ENCODE results near the gene ZNF608.

Gene ZNF608

DNA sequence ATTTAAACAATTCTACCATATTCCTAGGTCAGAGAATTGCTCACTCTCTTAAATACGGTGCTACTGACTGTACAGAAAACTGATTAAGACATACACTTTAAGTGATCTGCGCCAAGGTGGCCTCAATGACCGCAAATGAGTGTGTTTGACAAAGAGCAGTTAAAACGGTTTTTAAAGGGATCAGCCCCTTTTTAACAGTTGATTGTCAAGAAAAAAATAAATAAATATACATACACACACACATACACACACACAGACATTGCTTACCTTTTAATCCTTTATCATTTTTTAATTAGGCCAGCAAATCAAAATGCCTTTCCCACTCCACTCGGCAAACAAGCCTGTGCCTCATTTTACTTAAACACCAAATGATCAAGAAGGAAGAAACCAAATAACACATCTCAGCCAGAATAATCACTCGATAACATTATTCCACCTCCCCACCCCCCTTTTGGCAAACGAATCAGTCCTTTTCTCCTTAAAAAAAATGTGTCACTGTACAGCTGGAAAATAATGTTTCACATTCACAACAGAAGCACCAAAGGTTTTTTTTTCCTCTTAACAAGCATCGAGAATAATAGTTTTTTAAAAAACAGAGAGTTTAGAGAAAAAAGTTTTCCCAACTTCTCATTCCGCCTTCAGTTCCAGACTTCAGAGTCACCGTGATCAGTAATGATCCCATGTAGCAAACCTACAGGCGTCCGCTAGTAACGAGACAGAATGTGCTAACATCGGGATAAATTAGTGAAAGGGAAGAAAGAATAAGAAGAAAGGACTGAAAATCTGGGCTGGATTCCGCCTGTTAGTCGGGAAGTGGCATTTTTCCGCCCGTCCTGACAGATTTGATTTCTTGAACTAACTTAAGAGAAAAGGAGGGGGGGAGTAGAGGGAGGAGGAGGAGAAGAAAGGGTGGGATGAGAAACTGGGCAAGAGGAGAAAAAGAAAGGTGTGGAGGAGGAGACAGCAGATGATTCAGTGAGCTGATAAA, at the start of gene ZNF608:
ZNF608 (minus strand) TSS at position 712 of the 988 bp plus-strand sequence. CDS start 1,650 bp downstream, outside the sequence.
- DNase-seq, result peak; percentile 30

DNA sequence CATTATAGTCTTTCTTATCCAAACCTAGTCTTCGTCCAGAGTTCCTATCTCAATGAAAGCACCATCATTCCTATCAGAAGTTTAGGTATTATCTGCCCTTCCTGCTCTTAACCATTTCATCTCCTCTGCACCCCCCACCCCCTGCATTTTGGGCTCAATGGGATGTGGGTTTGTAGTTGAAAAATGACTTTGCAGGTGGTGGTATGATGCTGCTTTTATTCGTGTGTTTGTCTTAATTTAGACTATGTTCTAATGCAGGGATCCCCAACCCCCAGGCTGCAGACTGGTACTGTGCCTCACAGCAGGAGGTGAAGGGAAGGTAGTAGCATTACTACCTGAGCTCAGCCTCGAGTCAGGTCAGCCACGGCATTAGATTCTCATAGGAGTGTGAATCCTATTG, 49.4 kb upstream of the ZNF608 start:
- no peak for DNase-seq

DNA sequence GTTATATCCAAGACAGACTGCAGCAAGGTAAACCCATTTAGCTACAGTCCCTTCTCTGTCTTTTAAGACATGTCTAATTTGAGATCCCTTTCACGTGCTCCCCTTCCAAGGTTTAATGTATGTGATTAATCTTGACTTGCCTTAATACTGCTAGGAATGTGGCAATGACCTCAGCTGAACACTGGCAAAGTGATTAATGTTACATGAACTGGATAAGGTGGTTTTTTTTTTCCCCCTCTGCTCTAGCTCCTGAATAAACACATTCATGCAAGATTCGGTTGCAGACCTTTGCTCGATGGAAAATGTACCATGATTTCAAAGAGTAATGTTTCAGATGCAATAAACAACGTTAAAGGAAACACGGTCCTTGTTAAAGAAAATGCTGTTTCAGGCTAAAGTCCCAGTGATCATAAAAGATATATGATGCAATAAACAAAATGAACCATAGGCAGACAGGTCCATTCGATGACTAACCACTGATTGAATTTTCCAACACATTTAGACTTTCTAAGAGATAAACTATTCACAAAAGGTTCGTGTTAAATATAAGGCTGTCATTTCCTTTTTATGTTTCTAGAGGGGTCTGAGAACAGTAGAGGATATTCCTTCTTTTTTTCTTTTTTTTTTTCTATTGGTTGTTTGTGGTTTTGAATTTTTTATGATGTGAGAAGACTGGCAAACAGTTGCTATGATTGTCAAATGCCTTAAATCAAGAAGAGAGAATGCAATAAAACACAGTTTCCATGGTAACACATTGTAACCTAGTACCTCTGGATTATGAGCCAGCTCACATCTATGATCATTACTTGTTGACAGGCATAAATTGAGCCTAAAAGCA, 44.7 kb upstream of the ZNF608 start:
- no peak for DNase-seq

- no peak for DNase-seq
Measured at GRCh38 chr5:124790301-124790894, 44.0 kb upstream of the ZNF608 start.

DNA sequence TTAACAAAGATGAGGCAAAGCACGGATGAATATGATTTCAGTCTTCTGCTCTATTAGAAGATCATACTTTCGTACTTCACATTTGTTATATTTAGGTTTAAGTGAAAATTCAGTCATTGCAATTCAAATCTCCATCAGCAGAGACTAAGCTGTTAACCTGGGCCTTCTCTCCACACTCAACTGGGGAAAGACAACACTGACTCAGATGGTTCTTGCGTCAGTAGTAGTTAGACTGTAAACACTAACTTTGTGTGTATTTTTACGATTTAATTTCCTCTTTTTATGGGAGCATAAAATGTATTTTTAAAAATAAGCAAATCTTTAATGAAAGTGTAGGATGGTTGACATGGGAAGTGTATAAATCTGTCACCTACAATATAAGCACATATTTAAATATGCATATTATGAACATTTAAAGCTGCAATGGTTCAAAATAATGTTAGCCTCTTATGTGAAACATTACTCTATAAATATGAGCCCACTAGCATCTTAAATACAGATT, 42.7 kb upstream of the ZNF608 start:
- DNase-seq, result no peak

GRCh38 chr5:124783794-124784193, 37.4 kb upstream of the ZNF608 start:
- no peak for DNase-seq

GRCh38 chr5:124783285-124783684, 36.8 kb upstream of the ZNF608 start:
- no peak for DNase-seq

- DNase-seq, result no peak
Measured at GRCh38 chr5:124782262-124782661, 35.8 kb upstream of the ZNF608 start.

DNA sequence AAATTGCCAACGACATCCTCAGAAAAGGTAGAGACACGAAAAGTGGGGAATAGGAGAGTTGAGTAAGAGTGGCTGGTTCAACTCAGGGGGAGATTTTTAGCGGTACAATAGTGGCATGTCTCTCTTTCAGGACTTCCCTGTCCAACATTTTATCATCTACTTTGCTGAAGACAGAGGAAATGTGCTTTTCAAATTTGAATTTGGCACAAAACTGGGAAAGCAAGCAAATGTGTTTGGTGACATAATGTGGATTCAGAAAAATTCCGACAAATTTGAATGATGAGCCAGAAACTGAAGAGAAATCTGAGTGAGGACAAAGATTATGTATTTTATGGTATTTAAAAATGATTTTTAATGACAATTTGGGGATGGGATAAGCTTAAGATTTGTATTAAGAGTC, 33.6 kb upstream of the ZNF608 start:
- no peak for DNase-seq

DNA sequence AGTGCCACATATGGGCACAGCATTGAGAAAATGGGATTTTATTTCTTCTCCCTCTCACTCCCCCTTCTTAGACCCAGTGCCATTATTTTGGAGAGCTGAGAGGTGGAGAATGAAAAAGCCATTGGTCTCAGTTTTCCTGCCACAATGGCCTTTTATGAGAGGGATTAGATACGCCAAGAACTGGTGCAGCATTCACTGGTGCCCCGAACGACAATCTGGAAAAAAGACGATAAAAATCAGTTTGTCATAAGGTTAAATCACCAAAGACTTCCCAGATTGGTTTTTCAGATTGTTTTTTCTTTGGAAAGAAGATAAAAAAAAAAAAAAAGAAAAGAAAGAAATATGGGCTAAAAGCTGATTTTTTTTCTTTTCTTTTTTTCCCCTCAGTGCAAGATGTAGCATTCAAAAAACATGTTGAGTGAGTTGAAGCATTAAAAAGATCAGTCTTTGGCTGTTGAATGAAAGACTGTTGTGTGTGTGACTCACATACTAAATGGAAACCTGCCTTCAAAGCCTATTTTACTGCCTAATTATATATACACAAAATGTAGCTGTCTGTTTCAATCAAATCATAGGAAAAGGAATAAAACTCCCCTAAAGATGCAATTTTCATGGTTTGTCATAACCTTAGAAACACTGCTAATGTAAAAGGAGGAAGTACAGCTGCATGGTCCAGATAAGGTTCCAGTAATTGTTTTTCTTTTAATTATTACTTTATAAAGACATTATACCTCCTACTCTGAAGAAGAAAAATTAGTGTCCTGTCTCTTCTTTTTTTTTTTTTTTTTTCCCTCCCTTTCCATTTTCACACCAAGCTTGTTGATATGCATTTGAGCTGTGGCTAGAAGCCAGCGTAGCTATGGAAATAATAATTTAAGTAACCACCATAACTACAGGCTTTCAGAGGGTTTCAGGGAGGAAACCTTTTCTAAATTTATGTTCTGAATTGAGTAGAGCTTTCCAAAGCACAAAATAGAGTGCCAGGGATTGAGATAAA, 27.2 kb upstream of the ZNF608 start:
- DNase-seq, result no peak

GRCh38 chr5:124772457-124773200, 26.2 kb upstream of the ZNF608 start:
- no peak for DNase-seq

GRCh38 chr5:124771761-124772160, 25.3 kb upstream of the ZNF608 start:
- no peak for DNase-seq

DNA sequence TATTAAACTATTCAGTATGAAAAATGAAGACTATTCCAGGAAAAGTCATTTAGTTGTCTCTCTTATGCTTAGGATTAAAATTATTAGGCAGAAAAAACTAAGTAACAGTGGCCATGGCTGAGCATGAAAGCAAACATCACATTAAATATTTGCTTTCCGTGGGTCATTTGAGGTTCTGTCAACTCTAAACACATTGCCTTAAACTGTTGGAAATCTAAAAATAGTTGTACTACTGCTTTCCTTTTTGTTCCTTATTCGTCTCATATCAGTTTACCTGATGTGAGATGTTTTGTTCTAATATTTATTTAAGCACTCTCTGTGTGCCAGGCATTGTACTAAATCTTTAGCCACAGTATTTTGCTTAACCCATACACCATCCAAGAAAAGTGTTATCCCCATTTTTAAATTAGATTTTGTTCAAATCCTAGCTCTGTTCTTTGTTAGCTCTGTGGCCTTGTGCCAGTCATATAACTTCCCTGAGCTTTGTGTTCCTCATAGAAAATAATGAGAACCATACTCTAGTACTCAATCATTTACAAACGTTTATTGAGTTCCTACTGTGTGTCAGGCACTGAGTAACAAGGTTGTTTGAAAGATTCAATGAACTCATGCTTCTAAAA, 18.7 kb upstream of the ZNF608 start:
- peak; percentile 74 for DNase-seq

- DNase-seq, result no peak
Measured at GRCh38 chr5:124764585-124764984, 18.1 kb upstream of the ZNF608 start.

DNA sequence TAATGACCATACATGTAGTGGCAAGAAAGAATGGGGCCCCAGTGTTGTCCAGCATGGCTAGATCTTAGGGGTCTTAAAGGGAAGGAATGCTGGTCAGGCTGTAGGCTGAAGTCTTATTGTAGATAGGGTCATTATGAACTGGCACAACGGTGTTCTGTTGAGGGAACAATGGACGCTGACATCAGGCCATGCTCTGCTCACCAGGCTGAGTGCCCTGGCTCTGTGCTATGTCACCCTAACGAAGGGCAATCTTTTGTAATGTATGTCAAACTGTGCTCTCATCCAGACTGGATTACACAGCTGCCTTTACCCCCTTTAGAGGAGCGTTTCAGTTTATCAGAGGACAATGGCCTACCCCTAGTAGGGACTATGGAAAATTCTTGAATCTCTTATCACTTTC, 14.6 kb upstream of the ZNF608 start:
- no peak for DNase-seq

DNA sequence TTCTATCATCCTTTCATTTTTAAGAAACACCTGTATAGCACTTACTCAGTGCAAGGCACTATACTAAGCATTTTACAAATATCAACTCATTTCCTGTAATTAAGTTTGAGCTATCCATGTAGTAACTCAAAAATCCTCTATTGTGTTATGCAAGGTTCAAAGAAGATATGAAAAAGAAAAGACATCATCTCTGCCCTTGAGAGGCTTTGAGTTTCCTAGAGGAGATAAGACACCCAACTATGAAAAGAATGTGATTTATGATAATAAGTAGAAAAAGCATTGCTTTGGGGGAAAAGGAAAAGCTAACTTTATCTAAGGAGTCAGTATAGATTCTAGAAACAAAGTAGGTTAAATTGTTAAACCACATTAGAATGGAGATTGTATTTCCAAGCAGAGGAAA, 14.2 kb upstream of the ZNF608 start:
- no peak for DNase-seq

GRCh38 chr5:124755565-124755964, 9.1 kb upstream of the ZNF608 start:
- DNase-seq, result no peak

GRCh38 chr5:124755041-124755440, 8.6 kb upstream of the ZNF608 start:
- DNase-seq, result no peak

GRCh38 chr5:124754206-124754927, 7.9 kb upstream of the ZNF608 start:
- DNase-seq, result no peak
